K562 (cell line): Measurements from ENCODE around the gene JUP. TPM values are rescaled to one million over a fixed set of nuclear protein-coding genes. Genes with fewer than 3 reads are reported as not detected.

Source experiments
- ATAC-seq: fragments of 200-7000 bp; cut with Tn5 transposase; 3 replicates; pipeline ENCODE4 v1.9.1; 2020; ENCODE audit warnings: moderate library complexity
- BruUV-seq: library from RNA; stranded (reverse); fragments of 400-500 nt; replicated peaks from 2 replicates; lab custom pipeline; 2021; lab: Mats Ljungman, UMichigan
- CTCF ChIA-PET: fragments of 300-600 bp; formaldehyde crosslinking; extraction: SDS; loops from one replicate; lab custom pipeline; 2021; ENCODE audit warnings: low intra/inter-chr PET ratio; lab: Yijun Ruan, JAX
- POLR2A ChIA-PET: fragments of 300-600, 350-650 bp; sonication (Branson Sonifier 250); formaldehyde crosslinking; extraction: SDS; loops from one replicate; lab custom pipeline; 2021; ENCODE audit warnings: antibody characterized with exemption, inconsistent platforms; lab: Yijun Ruan, JAX
- DNase-seq, 4 experiments: peaks; one replicate each; pipeline versions ENCODE4 v3.0.0 to v3.0.0-alpha.2; 2011 to 2018; ENCODE audit warnings: low spot score in 3 of 4, mixed read lengths in 3 of 4; ENCODE audit errors: extremely low read depth in 1 of 4
- FAIRE-seq: peaks from 2 replicates; lab custom pipeline; 2011; peaks lifted over from hg19 to GRCh38; lab: Jason Lieb, UNC
- H2AFZ ChIP-seq: 2 replicates; pipeline ENCODE4 v1.6.0; 2011; ENCODE audit warnings: low read depth, low read length, control low read depth, inconsistent platforms
- H3K27ac ChIP-seq: fragments of 200-600 bp; 3 replicates; pipeline ENCODE4 v1.8.0; 2011; ENCODE audit warnings: low read depth, mild to moderate bottlenecking, control low read depth, inconsistent platforms, low read length, moderate library complexity, mixed read lengths; ENCODE audit errors: extremely low read depth
- H3K27me3 ChIP-seq, 2 experiments: fragments of 300-600 bp in 1 of 2; 2 replicates in 1 of 2; 3 replicates in 1 of 2; pipeline versions ENCODE4 v1.6.0 to v1.8.0; 2011; ENCODE audit warnings: inconsistent platforms in 2 of 2, low read length in 2 of 2, mild to moderate bottlenecking in 1 of 2, mixed read lengths in 1 of 2, moderate library complexity in 1 of 2; ENCODE audit not compliant: control insufficient read depth in 2 of 2, insufficient read depth in 2 of 2
- H3K36me3 ChIP-seq: fragments of 300-600 bp; 3 replicates; pipeline ENCODE4 v1.8.0; 2011; ENCODE audit warnings: mild to moderate bottlenecking, low read length, inconsistent platforms; ENCODE audit not compliant: control insufficient read depth, insufficient read depth
- H3K4me1 ChIP-seq, 2 experiments: fragments of 200-600 bp in 1 of 2; replicated peaks in 1 of 2; 2 replicates in 1 of 2; 3 replicates in 1 of 2; pipeline versions ENCODE4 v1.5.1 to v1.8.0; 2011; ENCODE audit warnings: inconsistent platforms in 2 of 2, low read length in 2 of 2, mild to moderate bottlenecking in 1 of 2, mixed read lengths in 1 of 2, moderate library complexity in 1 of 2; ENCODE audit not compliant: control insufficient read depth in 2 of 2, insufficient read depth in 2 of 2
- H3K4me2 ChIP-seq: 2 replicates; pipeline ENCODE4 v1.6.1; 2011; ENCODE audit warnings: low read length, control low read depth, inconsistent platforms, mixed read lengths; ENCODE audit not compliant: insufficient read depth
- H3K4me3 ChIP-seq: fragments of 200-600 bp; sonication (generic), shearing (Covaris generic); 2 replicates; pipeline ENCODE4 v1.5.1; 2016; ENCODE audit warnings: control low read depth, inconsistent platforms
- H3K79me2 ChIP-seq: fragments of 200-600 bp; 3 replicates; pipeline ENCODE4 v1.8.0; 2011; ENCODE audit warnings: low read length, inconsistent platforms; ENCODE audit not compliant: control insufficient read depth, insufficient read depth
- H3K9ac ChIP-seq, 2 experiments: 2 replicates each; pipeline versions ENCODE4 v1.6.0 to v1.6.1; 2011; ENCODE audit warnings: low read depth in 2 of 2, low read length in 2 of 2, control low read depth in 1 of 2, inconsistent platforms in 1 of 2, mild to moderate bottlenecking in 1 of 2, mixed read lengths in 1 of 2; ENCODE audit not compliant: insufficient read depth in 1 of 2
- H3K9me1 ChIP-seq: one replicate; pipeline ENCODE4 v1.6.0; 2011; ENCODE audit warnings: inconsistent platforms, mild to moderate bottlenecking, low read length, moderate library complexity; ENCODE audit not compliant: control insufficient read depth, insufficient read depth
- H3K9me3 ChIP-seq: replicated peaks from 2 replicates; pipeline ENCODE4 v1.5.1; 2011; ENCODE audit warnings: low read depth, low read length, inconsistent platforms; ENCODE audit not compliant: control insufficient read depth, insufficient read depth
- H4K20me1 ChIP-seq: replicated peaks from 2 replicates; pipeline ENCODE4 v1.6.1; 2011; ENCODE audit warnings: low read length, inconsistent platforms, mixed read lengths; ENCODE audit not compliant: control insufficient read depth, insufficient read depth
- CBX8 ChIP-seq: fragments of 200-600 bp; sonication (generic); IDR thresholded peaks from 2 replicates; pipeline ENCODE4 v1.6.1; 2012; ENCODE audit warnings: borderline replicate concordance, mixed run types, low read depth, mild to moderate bottlenecking, moderate library complexity, mixed read lengths, low read length, control low read depth, inconsistent platforms; ENCODE audit not compliant: poor library complexity, severe bottlenecking; ENCODE audit errors: extremely low read depth
- EGR1 ChIP-seq: fragments of 450-650 bp; conservative IDR thresholded peaks from 2 replicates; pipeline ENCODE4 v1.6.1; 2017; ENCODE audit warnings: mild to moderate bottlenecking
- EP300 ChIP-seq: IDR thresholded peaks from 2 replicates; pipeline ENCODE4 v1.6.1; 2012; ENCODE audit warnings: low read length, improper control_type of control experiment
- IFI16 ChIP-seq: fragments of 250-450 bp; sonication (Bioruptor Pico); IDR thresholded peaks from 2 replicates; pipeline ENCODE4 v2.1.2; 2022; ENCODE audit warnings: mild to moderate bottlenecking, inconsistent platforms
- IRF9 ChIP-seq: fragments of 450-650 bp; IDR thresholded peaks from 2 replicates; pipeline ENCODE4 v1.6.1; 2016; ENCODE audit warnings: missing biosample characterization, missing genetic modification characterization
- PREB ChIP-seq: sonication (generic); formaldehyde crosslinking; IDR thresholded peaks from 2 replicates; pipeline ENCODE4 v1.8.1; 2023; ENCODE audit warnings: mild to moderate bottlenecking, missing genetic modification reagents
- RB1 ChIP-seq: fragments of 450-650 bp; IDR thresholded peaks from 2 replicates; pipeline ENCODE4 v1.6.1; 2017; ENCODE audit warnings: low read depth, mild to moderate bottlenecking
- TRIM25 ChIP-seq: fragments of 450-650 bp; IDR thresholded peaks from 2 replicates; pipeline ENCODE4 v1.7.0; 2016; ENCODE audit warnings: borderline replicate concordance
- TSHZ1 ChIP-seq: fragments of 250-450 bp; sonication (Bioruptor Pico); IDR thresholded peaks from 2 replicates; pipeline ENCODE4 v1.4.0; 2020; ENCODE audit warnings: mild to moderate bottlenecking, moderate library complexity
- U2AF1 ChIP-seq: fragments of 200-400 bp; formaldehyde crosslinking; optimal IDR thresholded peaks from 2 replicates; pipeline ENCODE3; 2017; ENCODE audit warnings: mild to moderate bottlenecking, low read depth, low read length, moderate library complexity
- USF2 ChIP-seq: sonication (generic); formaldehyde crosslinking; IDR thresholded peaks from 2 replicates; pipeline ENCODE4 v1.5.0; 2020; ENCODE audit warnings: missing genetic modification reagents
- ZNF780A ChIP-seq: fragments of 250-450 bp; sonication (Bioruptor Pico); IDR thresholded peaks from 2 replicates; pipeline ENCODE4 v1.5.0; 2021; ENCODE audit warnings: mild to moderate bottlenecking
- ZZZ3 ChIP-seq: fragments of 450-650 bp; IDR thresholded peaks from 2 replicates; pipeline ENCODE4 v1.6.1; 2016; ENCODE audit warnings: antibody characterized with exemption, mild to moderate bottlenecking, moderate library complexity
- WGBS: fragments of 100-300 bp; shearing (Covaris generic); methylation state at CpG from one replicate; pipeline ENCODE4 v1.1.6; 2016; ENCODE audit warnings: low coverage, mixed read lengths; ENCODE audit not compliant: insufficient coverage; ENCODE audit errors: missing lambda C conversion rate; 5-methylcytosine and 5-hydroxymethylcytosine counted together
- in situ Hi-C: fragments of 300-500 bp; cut with MboI; formaldehyde crosslinking; loops from 4 replicates; pipeline ENCODE4 v1.15.0; 2018; ENCODE audit warnings: inconsistent platforms, mixed read lengths
- intact Hi-C: fragments of 100-400 bp; cut with micrococcal nuclease; formaldehyde crosslinking; loops from 2 replicates; pipeline ENCODE4 v1.14.2; 2022
- polyA plus RNA-seq, 8 experiments: library from polyadenylated mRNA; depleted of rRNA in 4 of 8; stranded (reverse) in 5 of 8; unstranded in 3 of 8; fragments of >200 nt; fragmentation: Nextera tagmentation in 2 of 8; fragmentation: Illumina TruSeq in 1 of 8; extraction: Ambion mirVana in 2 of 8; extraction: Trizol in 1 of 8; gene quantifications; 2 replicates each; pipeline versions ENCODE4 v1.2.1 to v1.2.3, GENCODE V29; 2011 to 2014; ENCODE audit warnings: inconsistent platforms in 1 of 8, missing spikeins in 1 of 8
- total RNA-seq, 7 experiments: library from RNA; depleted of rRNA in 6 of 7; stranded (reverse); fragments of >200 nt in 6 of 7; fragmentation: Illumina TruSeq in 2 of 7; extraction: Trizol in 2 of 7; gene quantifications; 2 replicates each; pipeline versions ENCODE4 v1.2.1 to v1.2.3, GENCODE V29; 2011 to 2021; ENCODE audit warnings: low replicate concordance in 1 of 7

JUP gene
- total and polyA plus RNA-seq, 9 of the 15 experiments (the other 6 are each of a cell fraction or from before 2014, with no cell fraction given) = 6.4 to 177 (median 31.2) TPM

GRCh38 chr17:41784207-41784744 is 2.2 kb downstream of the JUP start:
- peaks cover 7% of the 10 kb centered on the region for H3K9me1 ChIP-seq
- H3K4me3 ChIP-seq = peak overlapping the region; percentile 59
- no TSS peak for BruUV-seq
- peak overlapping the region; percentile 89 for H3K27ac ChIP-seq
- DNase-seq (peak; percentile 85 to 97 (median 91)), FAIRE-seq (peak; percentile 98), ATAC-seq (peak; percentile 62)
- 0% methylated on average over 6 of the region's 6 CpGs for WGBS
- peak overlapping the region; percentile 80 to 96; a peak in 3 of 4 replicates for H3K9ac ChIP-seq
- POLR2A ChIA-PET = interaction anchor here (0.7 to 3.7 kb wide), 10 partner anchors 8 to 232 kb away, joined by 3 to 30 read pairs (median 4); no protein-coding TSS in a partner anchor
- H3K79me2 ChIP-seq = peaks cover 65% of the 10 kb centered on the region
- 0 out of 2 replicates have a peak overlapping the region, but pooled peaks have one; percentile 44 for H2AFZ ChIP-seq
- no peaks in the 10 kb centered on the region for H3K9me3 ChIP-seq
- H3K36me3 ChIP-seq = peaks cover 17% of the 10 kb centered on the region; the same call in 1 of the 3 replicates
- peaks cover 9% of the 10 kb centered on the region for H4K20me1 ChIP-seq
- peaks cover 34 to 44% of the 10 kb centered on the region in 2 experiments for H3K4me1 ChIP-seq
- intact Hi-C loops = loop anchor here (1.0 to 2.0 kb wide), 2 partner anchors 9 to 17 kb away; no protein-coding TSS in a partner anchor
- peak overlapping the region; percentile 97 for H3K4me2 ChIP-seq
- in situ Hi-C loops = no loop called here
- CTCF ChIA-PET = no interaction called here
- H3K27me3 ChIP-seq = no peaks in the 10 kb centered on the region
- TF ChIP-seq ZZZ3 = no peak
- TF ChIP-seq EGR1 = peak; percentile 95
- TF ChIP-seq PREB (CRISPR knock-in tag) = no peak
- TF ChIP-seq IFI16 (CRISPR knock-in tag) = no peak
- TF ChIP-seq U2AF1 = no peak
- TF ChIP-seq EP300 = peak; percentile 66
- no peak for TF ChIP-seq USF2 (CRISPR knock-in tag)
- no peak for TF ChIP-seq RB1
- TF ChIP-seq CBX8 = no peak
- no peak for TF ChIP-seq TSHZ1 (CRISPR knock-in tag)
- no peak for TF ChIP-seq IRF9 (tag)
- no peak for TF ChIP-seq ZNF780A (CRISPR knock-in tag)
- no peak for TF ChIP-seq TRIM25
